Stimulated activated CD4-positive, alpha-beta T cell treated with anti-CD3 and anti-CD28 coated beads, Interleukin-4, amount 100 ng/mL, for 48 hours (primary cell): ENCODE measurements around the gene ARID5B.
A peak's percentile ranks its signal among the peaks of the same experiment; 100 is the strongest.

ENCODE experiments used
- DNase-seq, 2 donors: peaks; one replicate each; pipeline ENCODE4 v3.0.0-alpha.2; 2020; ENCODE audit warnings: low read depth in 2 of 2

Gene ARID5B

DNA sequence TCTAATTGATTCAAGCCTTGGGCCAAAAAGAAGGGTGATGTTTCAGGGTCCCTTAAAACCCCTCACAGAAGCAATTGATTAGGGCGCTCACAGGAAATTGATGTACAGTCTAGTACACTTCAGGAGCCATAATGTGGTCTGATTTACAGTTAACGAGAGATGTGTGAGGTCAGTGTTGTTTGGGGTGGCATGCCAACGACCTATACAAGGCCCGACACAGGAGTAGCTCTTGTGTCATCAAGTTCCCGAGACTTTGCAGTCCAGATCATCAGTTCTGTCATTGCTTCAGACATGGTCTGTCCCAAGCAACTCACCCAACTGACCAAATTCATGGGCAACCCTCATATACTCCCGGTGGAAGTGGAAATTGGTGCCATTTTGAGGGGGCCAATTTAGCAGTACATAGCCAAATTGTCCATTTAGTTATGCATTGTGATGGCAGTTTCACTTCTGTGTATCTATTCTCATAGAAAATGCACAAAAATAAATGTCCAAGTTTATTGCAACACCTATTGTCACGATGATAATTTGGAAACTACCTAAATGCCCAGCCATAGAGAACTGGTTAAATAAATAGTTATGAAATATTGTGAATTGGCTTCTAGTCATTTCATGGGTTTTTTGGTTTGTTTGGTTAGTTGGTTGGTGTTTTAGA is 18.0 kb upstream of the ARID5B start:
- no peak for DNase-seq

DNA sequence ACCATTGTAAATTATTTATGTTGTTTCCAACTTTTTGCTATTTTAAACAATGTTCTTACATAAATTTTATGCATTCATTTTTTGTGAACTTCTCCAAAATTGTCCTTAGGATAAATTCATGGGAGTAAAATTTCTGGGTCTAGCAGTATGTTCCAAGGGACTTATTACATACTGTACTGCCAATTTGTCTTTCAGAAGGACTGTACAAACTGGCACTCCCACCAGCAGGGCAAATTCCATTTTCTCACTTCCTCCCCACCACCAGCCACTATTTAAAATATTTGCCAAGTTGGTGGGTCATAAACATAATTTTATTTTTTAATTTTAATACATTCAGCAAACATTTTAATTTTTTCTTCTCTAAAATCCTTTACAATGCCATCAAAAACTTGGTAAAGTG is 13.7 kb upstream of the ARID5B start:
- no peak for DNase-seq

DNA sequence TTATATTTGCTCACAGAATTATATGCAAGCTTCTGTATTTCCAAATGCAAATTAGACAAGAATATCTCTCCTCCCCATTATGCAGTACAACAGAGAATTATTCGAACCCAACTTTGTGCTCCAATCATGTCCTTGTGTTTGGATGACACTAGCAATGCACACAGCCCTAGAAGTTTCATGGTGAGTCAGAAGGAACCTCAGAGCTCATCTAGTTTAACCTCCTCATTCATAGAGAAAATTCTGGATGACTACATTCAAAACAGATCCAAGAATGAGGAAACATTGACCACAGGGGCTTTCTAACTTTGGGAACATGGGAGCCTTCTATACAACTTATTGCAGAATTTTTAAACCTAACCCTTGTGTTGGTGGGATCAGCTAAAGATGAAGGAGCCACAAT is 12.8 kb upstream of the ARID5B start:
- no peak for DNase-seq

DNA sequence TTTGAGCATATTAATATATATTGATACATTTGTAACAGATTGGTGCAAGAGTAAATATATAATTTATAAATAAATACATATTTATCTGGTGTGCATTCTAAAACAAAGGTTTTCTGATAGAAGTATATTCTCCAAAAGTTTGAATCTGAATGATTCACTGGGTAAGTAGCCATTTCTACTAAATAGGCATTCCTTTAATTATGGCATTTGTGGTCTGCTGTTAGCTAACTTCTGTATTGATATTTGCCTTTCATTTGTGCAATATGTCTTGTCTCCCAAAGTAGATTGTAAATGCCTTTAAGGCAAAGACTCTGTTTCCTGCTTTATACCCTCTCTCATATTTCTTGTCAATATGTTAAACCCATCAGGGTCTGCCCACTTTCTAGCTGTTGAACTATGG is 11.1 kb upstream of the ARID5B start:
- no peak for DNase-seq

DNA sequence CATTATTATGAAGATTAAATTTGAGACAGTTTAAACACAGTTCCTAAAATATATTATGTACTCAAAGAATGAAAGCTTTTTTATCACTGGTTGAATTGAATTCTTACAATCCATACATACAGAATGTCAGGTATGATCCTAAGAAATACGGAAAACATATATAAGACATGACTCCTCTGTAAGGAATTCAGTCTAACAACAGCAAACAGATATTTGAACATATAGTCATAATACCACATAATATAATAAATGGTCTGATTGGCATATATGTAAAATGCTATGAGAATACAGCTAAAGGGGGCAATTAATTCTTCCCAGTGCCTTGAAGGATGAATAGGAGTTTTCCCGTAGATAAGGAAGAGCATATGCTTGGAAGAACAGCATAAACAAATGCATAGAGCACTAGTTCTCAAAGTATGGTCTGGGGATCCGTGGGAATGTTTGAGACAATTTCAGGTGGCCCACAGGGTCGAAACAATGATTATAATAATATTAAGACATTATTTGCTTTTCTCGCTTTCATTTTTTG is 10.6 kb upstream of the ARID5B start:
- no peak for DNase-seq

DNA sequence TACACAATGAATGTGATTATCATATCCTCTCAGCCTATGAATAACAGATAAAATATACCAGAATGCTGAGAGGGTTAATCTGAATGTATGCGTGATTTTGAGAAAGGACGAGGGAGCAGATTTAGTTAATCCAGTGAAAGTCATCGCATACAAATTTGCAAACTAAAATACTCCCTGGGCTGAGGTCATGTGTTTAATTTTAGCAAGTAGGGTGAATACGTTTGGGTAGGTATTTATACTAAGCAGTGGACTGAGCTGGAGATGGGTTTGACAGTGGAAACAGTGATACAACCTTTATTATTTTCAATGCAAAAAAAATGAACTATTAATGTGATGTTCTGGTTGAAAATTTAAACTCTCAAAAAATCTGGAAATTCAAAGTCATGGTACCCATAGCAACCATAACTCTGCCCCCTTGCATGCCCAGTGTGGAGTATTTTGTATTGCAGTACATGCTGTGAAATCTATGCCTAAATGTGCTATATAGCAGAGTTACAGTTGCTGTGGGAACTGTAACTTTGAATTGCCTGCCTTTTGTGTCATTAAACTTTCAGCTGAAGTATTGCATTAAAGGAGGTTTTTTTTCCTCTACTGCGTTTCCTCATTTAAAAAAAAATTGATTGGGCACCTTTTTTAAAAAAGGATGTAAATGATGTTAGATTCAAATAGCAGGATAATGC is 9.5 kb upstream of the ARID5B start:
- no peak for DNase-seq

DNA sequence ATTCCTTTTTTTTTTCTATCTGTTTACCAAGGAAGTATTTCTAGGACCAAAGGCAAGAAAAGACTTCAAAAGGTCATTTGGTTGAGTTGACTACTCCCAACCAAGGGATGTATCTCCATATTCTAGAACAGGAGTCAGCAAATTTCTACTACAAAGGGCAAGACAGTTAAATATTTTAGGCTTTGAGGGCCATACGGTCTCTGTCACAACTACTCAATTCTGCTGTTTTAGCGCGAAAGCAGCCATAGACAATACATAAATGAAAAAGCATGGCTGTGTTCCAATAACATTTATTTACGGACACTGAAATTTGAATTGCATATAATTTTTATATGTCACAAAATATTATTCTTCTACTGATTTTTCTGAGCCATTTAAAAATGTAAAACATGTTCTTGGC is 8.5 kb upstream of the ARID5B start:
- no peak for DNase-seq

DNA sequence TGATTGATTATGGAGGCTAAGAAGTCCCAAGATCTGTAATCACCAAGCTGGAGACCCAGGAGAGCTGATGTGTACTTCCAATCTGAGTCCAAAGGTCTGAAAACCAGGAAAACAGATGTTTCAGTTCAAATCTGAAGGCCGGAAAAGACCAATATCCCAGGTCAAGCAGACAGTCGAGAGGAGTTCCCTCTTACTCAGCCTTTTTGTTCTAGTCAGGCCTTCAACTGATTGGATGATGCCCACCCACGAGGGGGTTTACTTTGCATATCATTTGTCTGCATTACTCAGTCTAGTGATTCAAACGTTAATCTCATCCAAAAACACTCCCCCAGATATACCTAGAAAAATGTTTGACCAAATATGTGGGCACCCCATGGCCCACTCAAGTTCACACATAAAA is 7.4 kb upstream of the ARID5B start:
- DNase-seq = no peak

DNA sequence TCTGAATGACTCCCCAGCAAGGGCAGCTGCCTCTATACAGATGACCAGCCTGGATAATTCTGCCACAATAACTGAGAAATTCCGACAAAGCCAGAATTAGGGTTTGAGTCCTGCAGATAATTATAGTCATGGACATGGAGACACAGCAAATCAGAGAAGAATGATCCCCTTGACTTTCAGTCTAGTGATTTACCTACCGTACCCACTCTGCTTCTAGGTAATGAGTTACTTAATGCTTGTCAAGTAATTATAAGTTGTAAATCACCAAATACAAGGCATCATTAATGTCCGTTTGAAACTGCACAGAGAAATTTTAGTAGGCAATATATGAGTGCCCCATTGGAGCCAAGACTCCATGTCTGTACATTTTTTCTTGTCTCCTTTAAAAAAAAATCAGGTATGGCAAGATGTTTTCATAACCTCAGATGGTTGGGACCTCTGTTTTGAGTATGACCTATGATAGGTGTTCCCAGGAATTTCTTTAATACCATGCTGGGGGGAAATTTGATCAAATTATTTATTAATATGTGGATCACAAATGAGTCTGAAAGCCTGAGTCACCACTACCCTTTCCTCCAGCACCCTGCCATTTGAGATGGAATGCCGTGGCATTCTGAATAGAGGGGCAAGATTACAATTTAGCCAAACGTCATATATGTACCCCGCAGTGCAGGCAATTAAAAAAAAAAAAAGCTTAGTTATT is 5.5 kb upstream of the ARID5B start:
- DNase-seq = no peak

DNA sequence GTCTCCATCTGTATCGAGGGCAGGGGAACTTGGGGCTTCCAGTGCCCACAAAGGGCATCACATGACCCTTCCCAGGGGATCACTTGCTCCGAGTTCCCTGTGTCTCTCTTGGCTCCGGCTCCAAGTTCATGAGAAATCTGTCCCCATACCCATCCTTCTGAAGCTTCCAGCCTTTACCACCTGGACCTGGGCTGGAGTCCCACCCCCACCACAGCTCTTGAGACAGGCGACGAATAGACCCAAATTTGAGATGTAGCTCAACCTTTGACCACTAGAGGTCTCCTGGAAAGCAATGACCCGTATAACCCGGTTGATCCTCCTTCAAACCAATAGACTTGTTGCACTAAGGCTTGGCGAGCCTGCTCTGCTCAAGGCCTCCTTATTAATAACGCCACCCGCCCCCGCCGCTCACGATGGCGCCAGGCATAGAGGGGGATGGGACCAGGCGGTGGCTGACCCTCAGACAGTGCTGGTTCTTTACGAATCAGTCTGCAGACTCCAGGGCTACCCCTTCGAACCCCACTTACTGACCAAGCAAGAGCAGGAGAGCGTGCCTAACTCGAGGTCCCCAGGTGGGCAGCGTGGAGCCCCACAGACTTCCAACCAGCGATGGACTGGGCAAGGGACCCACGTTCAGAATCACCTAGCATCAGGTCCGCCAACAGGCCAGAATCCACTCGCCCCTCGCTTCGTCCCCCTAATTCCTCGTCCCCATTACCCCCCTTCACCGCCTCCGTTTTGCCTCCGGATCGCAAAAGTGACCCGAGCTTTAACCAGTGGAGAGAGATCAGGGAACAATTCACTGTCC is 4.4 kb upstream of the ARID5B start:
- peak; percentile 34 to 41 for DNase-seq

DNA sequence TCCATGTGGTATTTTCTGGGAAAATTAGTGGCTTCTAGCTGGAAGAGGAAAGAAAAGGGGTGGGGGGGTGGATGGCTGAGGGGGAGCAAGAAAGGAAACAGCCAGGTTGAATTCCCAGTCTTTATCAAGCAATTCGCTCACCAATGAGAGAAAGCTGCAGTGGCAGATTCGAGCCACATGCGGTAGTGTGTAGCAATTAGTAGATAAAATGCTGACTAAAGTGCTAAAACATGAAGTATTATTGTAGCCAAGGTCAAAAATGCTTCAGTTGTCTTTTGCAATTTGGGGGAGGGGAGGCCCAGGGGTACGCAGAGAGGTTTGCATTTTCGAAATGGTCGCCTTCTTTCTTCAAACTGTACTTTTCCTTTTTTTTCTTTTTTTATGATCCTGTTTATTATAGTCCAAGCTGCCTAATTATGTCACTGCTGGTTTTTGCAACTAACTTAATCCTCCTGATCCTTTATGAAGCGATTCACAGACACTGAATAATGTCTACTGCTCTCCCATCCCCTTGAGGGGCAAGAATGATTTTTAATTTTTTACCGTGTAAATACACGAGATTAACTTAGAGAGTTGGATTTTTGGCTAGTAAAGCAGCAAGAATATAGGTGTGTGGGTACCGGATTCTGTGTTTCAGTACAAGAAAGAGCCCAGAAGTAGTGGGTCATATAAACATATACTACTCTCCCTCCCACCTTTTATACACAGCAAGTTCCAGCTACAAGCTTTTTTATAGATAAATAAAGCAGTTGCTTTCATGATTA is 3.6 kb upstream of the ARID5B start:
- no peak for DNase-seq

DNA sequence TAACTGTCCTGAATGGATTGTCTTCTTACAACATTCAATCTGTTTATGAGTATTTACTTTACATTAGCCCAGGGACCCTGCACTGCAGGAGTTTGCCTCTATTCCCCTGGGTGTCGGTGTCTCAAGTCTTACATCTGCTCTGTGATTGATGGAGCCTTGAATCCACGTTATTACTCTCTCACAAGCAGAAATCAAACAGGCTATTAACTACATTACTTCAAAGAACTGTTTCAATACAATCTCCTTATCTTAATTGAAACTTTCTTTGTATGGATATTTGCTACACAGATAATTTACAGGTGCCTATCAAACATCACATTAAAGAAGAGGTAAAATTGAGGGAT is 3.1 kb upstream of the ARID5B start:
- no peak for DNase-seq

DNA sequence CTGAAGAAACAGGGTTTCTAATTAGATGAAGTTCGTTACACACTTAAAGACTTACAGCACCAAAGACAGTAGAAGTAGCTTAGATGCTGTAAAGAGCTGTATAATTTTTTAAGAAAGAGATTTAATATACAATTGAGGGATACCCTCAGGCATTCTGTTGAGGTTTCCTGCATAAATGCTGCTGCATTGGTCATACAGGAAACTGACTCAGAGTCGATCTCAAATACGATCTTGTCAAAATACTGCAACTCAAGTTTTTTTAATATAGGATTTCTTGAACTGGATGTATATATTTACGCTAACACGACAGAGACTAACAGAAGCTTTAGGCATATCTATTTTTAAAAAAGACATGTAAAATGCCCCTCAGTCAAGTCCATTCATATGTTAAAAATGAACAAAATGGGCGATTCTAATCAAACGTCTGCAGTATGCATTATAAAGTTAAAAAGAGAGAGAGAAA is 2.4 kb upstream of the ARID5B start:
- no peak for DNase-seq

DNA sequence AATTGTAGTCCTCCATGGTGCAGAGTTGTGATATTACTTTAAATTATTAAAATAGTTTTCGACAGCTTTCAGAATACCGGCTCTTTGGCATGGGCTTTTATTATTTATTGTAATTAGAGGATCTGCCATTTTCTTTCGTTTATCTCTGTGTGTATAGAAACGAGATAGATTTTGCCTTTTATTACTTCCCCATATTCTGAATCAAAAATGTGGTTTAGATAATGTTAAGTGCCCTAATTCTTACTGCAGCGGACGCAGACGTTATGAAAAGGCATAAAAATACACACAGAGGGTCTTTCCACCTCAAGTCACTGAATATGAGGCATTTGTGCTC is 1.9 kb upstream of the ARID5B start:
- no peak for DNase-seq

DNA sequence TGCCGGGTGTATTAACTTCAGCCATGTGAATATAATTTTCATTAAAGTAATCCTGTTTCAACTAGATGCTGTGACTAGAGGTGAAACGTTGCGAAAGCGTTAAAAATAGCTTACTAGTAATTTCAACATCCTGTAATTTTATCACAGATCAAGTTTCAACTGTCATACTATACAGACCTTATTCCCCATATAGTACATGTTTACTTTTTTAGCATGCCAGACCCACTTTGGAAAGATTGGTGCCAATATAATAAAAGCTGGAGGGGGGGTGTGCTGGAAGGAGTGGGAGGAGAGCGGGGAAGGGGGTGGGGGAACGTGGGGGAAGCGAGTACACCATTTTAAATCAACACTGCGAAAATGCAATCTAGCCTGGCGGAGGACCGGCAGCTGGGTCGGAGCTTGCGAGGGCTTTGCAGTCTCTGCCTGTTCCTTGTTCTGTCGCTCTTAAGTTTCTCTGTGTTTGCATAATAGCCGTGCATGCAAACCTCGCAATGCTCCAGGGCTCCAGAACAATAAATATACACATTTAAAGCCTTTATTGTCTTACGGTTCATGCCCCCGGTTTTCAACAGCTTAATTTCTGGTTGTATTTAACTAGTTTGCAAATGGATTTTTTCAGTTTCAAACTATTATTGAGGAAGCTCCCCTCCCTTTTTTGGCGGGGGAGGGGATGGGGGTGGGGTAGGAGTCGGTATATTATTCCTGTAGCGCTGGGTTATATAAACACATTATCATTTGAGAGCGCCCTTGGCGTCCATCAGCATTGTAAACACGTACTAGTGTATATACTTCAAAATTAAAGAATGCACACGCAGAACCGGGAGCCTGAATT is 1.3 kb upstream of the ARID5B start:
- DNase-seq = peak; percentile 33 to 39

DNA sequence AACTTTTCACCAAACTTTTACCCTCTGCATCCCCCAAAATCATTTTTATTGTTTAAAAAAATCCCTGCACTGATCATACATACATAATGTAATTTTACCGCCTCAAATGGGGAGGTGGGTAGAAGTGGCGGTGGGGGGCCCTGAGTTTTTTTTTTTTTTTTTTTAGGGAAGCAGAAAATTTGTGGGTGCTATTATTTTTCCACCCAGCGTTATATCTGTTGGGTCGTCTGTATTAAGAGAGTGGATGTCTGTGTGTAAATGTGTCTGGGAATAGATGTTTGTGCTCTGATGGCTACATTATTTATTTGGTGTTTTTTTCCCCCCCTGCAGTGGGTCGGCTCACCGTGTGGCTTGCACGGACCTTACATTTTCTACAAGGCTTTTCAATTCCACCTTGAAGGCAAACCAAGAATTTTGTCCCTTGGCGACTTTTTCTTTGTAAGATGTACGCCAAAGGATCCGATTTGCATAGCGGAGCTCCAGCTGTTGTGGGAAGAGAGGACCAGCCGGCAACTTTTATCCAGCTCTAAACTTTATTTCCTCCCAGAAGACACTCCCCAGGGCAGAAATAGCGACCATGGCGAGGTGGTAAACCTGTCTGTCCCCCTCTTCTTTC is 438 bp downstream of the ARID5B start:
- no peak for DNase-seq

DNA sequence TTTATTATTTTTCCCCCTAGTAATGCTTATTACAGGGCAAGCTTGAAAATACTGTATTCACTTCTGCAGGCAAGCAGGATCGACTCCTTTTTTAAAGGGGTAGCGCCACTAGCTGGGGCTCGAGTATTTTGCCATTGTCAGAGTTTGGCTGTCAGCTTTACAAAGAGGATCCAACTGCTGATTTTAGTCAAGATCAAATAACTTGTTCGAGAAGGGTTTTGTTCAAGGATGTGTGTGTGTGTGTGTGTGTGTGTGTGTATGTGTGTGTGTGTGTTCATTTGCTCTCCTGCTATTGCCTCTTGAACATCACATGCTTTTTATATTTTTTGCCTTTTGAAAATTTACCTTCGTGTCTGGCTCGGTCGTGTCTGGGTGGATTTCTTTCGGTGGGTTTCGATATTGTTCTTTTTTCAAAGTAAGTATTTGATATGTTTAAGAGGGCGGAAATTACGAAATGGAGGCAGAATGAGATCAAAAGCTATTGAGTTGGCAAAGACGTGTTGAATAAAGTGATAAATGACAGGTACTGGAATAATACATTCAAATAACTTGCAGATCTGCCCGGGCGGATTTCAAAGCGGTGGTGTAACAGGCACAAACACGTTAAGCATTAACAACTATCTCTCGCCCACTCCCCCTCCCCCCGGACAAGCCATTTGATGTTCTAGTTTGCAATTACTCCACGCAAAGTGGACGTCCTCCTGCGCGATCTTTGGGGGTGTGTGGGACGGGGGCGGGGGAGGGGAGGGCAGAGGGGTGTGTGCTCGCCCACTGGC is 1.1 kb downstream of the ARID5B start:
- peak; percentile 45 to 55 for DNase-seq

DNA sequence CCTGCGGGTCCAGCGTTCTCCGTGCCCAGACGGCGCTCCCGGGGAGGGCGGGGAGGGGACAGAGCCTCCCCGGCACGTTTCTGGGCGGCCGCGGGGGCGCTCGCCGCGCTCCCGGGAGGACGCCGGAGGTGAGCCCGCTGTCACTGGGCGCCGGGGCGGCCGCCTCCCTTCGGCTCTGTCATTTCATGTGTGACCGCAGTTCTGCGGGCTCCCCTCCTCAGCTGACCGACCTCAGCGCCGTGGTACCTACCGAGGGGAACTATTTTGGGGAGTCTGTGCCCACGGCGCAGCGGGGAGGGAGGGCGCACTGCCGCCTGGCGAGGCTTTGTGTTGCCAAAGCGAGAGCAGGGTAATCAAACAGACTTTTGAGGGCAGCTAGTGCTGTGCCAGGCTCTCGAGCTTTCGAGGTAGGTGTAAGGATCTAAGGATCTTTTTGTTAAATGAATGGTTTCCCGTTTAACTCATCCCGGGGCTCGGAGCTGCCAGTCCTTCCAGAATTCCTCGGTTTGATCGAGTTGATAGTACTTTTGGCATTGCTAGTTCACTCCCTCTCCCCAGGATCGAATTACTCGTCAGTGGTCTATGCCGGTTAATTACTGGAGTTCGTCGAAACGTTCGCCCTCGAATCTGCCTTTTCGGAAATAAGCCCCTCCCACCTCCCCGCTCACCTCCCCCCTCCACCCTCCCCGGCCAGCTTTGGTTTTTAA is 1.9 kb downstream of the ARID5B start:
- peak; percentile 66 for DNase-seq

DNA sequence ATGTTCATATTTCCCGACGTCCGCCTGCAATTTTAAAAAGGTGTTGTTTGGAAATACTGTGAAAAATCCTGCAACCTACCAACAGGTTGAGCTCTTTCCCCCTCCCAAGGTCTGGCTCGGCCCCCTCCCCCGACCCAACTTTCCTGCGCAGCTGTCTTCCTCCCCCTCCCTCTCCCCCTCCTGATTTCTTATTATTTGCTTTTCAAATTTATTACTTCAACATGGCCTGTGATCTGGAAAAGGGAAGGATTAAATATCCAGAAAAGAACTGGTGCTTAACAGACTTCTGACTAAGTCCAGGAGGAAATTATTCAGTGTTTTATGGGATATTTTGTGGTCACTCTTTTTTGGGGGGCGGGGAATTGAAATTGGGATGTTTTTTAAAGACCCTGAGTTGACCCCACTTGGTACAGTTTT is 2.4 kb downstream of the ARID5B start:
- DNase-seq = no peak
